ENCODE results near the gene WDR76. TPM values are rescaled to one million over a fixed set of nuclear protein-coding genes. Genes with fewer than 3 reads are reported as not detected.
A peak's percentile ranks its signal among the peaks of the same experiment; 100 is the strongest.

Gene WDR76
- total RNA-seq, 2 donors from 2014 or later, result 2.7 to 4.9 TPM

DNA sequence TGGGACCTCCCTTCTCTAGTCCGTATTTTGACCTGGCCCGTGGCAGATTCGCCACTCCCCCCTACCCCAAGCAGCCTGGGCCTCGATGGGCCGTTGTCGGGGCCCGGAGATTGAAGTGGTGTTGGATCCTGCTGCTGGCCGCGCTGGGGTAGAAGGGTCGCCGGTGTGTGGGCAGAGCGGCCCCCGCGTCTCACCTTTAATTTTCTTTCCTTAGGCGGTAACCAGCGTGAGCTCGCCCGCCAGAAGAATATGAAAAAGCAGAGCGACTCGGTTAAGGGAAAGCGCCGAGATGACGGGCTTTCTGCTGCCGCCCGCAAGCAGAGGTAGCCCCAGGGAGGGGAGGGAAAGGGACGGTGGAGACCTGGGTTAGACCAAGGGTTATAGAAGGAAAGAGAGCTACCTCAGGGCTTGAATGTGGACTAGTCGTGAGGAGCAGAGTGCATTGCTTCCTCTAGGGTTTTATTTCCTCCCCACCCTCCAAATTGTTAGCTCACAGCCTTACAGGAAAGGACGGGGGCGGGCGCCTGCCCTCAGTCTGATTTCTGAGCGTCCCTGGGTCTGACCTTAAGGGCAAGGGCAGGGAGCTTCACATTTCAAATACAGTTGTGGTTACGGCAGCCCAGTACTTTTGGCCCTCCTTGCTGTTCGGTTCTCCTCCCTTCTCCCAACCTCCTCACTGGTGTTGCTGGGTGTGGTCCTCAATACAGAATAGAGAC is 33.9 kb upstream of the WDR76 start:
- TF ChIP-seq, protein P1, sequence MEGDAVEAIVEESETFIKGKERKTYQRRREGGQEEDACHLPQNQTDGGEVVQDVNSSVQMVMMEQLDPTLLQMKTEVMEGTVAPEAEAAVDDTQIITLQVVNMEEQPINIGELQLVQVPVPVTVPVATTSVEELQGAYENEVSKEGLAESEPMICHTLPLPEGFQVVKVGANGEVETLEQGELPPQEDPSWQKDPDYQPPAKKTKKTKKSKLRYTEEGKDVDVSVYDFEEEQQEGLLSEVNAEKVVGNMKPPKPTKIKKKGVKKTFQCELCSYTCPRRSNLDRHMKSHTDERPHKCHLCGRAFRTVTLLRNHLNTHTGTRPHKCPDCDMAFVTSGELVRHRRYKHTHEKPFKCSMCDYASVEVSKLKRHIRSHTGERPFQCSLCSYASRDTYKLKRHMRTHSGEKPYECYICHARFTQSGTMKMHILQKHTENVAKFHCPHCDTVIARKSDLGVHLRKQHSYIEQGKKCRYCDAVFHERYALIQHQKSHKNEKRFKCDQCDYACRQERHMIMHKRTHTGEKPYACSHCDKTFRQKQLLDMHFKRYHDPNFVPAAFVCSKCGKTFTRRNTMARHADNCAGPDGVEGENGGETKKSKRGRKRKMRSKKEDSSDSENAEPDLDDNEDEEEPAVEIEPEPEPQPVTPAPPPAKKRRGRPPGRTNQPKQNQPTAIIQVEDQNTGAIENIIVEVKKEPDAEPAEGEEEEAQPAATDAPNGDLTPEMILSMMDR (IDR thresholded peaks at IDR 0.05), result no peak
- TF ChIP-seq POLR2A (IDR thresholded peaks at IDR 0.05), result peak; percentile 52
- DNase-seq (ENCODE audit: low spot score), result no peak
- H3K4me1 ChIP-seq (replicated peaks), result peaks cover 22% of the 10 kb centered on the region
- H3K27me3 ChIP-seq (replicated peaks; ENCODE audit: insufficient read depth), result no peaks in the 10 kb centered on the region
- peak overlapping the region; percentile 89 to 98 for H3K4me3 ChIP-seq
- WGBS, result 1% methylated on average over 33 of the region's 33 CpGs
- H3K9me3 ChIP-seq, result no peaks in the 10 kb centered on the region
- H3K36me3 ChIP-seq, result peaks cover 4 to 5% of the 10 kb centered on the region in 2 donors
- peak overlapping the region; percentile 99 for H3K27ac ChIP-seq
- intact Hi-C loops (cut with DNase I), result no loop called here

DNA sequence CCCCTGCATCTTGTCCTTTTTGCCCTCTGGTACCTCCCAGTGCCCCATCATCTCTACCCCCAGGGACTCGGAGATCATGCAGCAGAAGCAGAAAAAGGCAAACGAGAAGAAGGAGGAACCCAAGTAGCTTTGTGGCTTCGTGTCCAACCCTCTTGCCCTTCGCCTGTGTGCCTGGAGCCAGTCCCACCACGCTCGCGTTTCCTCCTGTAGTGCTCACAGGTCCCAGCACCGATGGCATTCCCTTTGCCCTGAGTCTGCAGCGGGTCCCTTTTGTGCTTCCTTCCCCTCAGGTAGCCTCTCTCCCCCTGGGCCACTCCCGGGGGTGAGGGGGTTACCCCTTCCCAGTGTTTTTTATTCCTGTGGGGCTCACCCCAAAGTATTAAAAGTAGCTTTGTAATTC is 33.2 kb upstream of the WDR76 start:
- Histone ChIP-seq H3K36me3 (peaks cover 4 to 5% of the 10 kb centered on the region in 2 donors), H3K9me3 (no peaks in the 10 kb centered on the region), H3K27me3 (replicated peaks; ENCODE audit: insufficient read depth) (no peaks in the 10 kb centered on the region), H3K4me3 (peak overlapping the region; percentile 89 to 98), H3K27ac (peak overlapping the region; percentile 99), H3K4me1 (replicated peaks) (peaks cover 26% of the 10 kb centered on the region)
- WGBS, result 79% methylated on average over 10 of the region's 10 CpGs
- TF ChIP-seq, protein P1 (IDR thresholded peaks at IDR 0.05), result no peak
- TF ChIP-seq POLR2AphosphoS5 (IDR thresholded peaks at IDR 0.05) (no peak), POLR2A (IDR thresholded peaks at IDR 0.05) (no peak)
- no peak for DNase-seq (ENCODE audit: low spot score)
- intact Hi-C loops (cut with DNase I), result no loop called here

- TF ChIP-seq POLR2AphosphoS5 (IDR thresholded peaks at IDR 0.05), result no peak
- TF ChIP-seq POLR2A (IDR thresholded peaks at IDR 0.05), result no peak
- TF ChIP-seq, protein P1 (IDR thresholded peaks at IDR 0.05), result no peak
- H3K9me3 ChIP-seq, result no peaks in the 10 kb centered on the region
- H3K36me3 ChIP-seq, result peaks cover 4 to 5% of the 10 kb centered on the region in 2 donors
- H3K4me1 ChIP-seq (replicated peaks), result peaks cover 31% of the 10 kb centered on the region
- WGBS, result 86% methylated on average over 9 of the region's 9 CpGs
- H3K27ac ChIP-seq, result peak overlapping the region; percentile 99
- no peaks in the 10 kb centered on the region for H3K27me3 ChIP-seq (replicated peaks; ENCODE audit: insufficient read depth)
- DNase-seq (ENCODE audit: low spot score), result no peak
- intact Hi-C loops (cut with DNase I), result no loop called here
- H3K4me3 ChIP-seq, result peak overlapping the region in 1 of 2 donors; percentile 89
Observed at GRCh38 chr15:43794269-43795037, 32.3 kb upstream of the WDR76 start.

GRCh38 chr15:43795197-43795596 is 31.6 kb upstream of the WDR76 start:
- 98% methylated on average over 2 of the region's 2 CpGs for WGBS
- no peak for DNase-seq (ENCODE audit: low spot score)
- Histone ChIP-seq H3K4me3 (no peak overlapping the region), H3K4me1 (replicated peaks) (peaks cover 37% of the 10 kb centered on the region), H3K36me3 (peaks cover 4 to 5% of the 10 kb centered on the region in 2 donors), H3K27me3 (replicated peaks; ENCODE audit: insufficient read depth) (no peaks in the 10 kb centered on the region), H3K9me3 (no peaks in the 10 kb centered on the region), H3K27ac (peak overlapping the region in 1 of 2 donors; percentile 99)
- no peak for TF ChIP-seq POLR2A (IDR thresholded peaks at IDR 0.05)
- TF ChIP-seq, protein P1 (IDR thresholded peaks at IDR 0.05), result no peak
- TF ChIP-seq POLR2AphosphoS5 (IDR thresholded peaks at IDR 0.05), result no peak
- intact Hi-C loops (cut with DNase I), result no loop called here

Measured in prostate gland (tissue), 2 donors.